Measurements from ENCODE around the gene FAM217B.

- TF ChIP-seq CTCF (IDR thresholded peaks at IDR 0.05) (peak; percentile 54 to 98 (median 90)), POLR2A (IDR thresholded peaks at IDR 0.05) (peak in 1 of 2 donors; percentile 29)
Observed at GRCh38 chr20:59933849-59934585, 6.2 kb upstream of the FAM217B start.
